Measurements from ENCODE around the gene STAT4. TPM values are rescaled to one million over a fixed set of nuclear protein-coding genes. Genes with fewer than 3 reads are reported as not detected.

STAT4 gene
- polyA plus RNA-seq, 1 of the 3 experiments (the other 2 are of a cell fraction), result 0.12 TPM

DNA sequence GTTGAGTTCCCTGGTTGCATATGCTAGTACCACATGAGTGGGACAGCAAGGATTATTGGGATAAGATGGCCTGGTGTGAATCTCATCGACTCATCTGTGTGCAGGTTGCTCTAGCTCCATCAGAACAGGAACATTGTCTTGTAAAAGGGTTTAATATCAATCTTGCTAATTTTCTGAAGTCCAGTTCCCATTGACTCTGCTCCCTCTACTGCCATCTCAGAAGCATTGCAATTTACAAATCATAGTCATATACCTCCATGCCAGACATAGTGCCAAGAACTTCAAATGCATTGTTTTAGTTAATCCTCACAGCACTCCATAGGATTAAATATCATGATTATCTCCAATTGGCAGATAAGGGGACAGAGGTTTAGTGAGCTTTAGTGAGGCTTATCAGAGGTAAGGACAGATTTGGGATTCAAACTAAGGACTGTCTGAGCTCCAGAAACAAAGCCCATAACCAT is 4.8 kb upstream of the STAT4 start:
- H3K9ac ChIP-seq, result no peak overlapping the region
- no peaks in the 10 kb centered on the region for H3K27me3 ChIP-seq (ENCODE audit: insufficient read depth)
- no peak overlapping the region for H3K4me3 ChIP-seq (ENCODE audit: low read depth in 2 of 2, low read length in 1 of 2)
- POLR2A ChIA-PET, result no interaction called here
- no peaks in the 10 kb centered on the region; a peak in 1 of 4 replicates for H3K4me1 ChIP-seq (ENCODE audit: control insufficient read depth in 1 of 2, insufficient read depth in 2 of 2, low read depth in 1 of 2, low read length in 1 of 2)
- 0% methylated on average over 1 of the region's 1 CpG for WGBS (ENCODE audit: low lambda C conversion rate)
- peak; percentile 72 for TF ChIP-seq RAD21 (IDR thresholded peaks at IDR 0.05; ENCODE audit: low read length)
- TF ChIP-seq SIN3A (IDR thresholded peaks at IDR 0.05; ENCODE audit: borderline replicate concordance, low read depth, low read length), result no peak
- TF ChIP-seq CHD2 (IDR thresholded peaks at IDR 0.05; ENCODE audit: low read length, partially characterized antibody), result no peak
- no peak for TF ChIP-seq TEAD4 (IDR thresholded peaks at IDR 0.05; ENCODE audit: borderline replicate concordance, insufficient read depth)
- TF ChIP-seq CTCF (IDR thresholded peaks at IDR 0.05), result peak; percentile 69
- peak; percentile 76 for TF ChIP-seq SMC3 (IDR thresholded peaks at IDR 0.05; ENCODE audit: low read depth, low read length)
- H3K4me2 ChIP-seq, result no peak overlapping the region
- no peaks in the 10 kb centered on the region for H4K20me1 ChIP-seq (ENCODE audit: insufficient read depth)
- no peak overlapping the region for H3K27ac ChIP-seq (ENCODE audit: low read depth in 2 of 2, low read length in 1 of 2)
- H2AFZ ChIP-seq (ENCODE audit: low read depth), result no peak overlapping the region
- CTCF ChIA-PET, result interaction anchor here (0.6 to 4.3 kb wide), 37 partner anchors 9 to 552 kb away, joined by 3 to 106 read pairs (median 4); no protein-coding TSS in a partner anchor
- no peaks in the 10 kb centered on the region for H3K79me2 ChIP-seq (ENCODE audit: insufficient read depth)
- H3K36me3 ChIP-seq (replicated peaks in 1 of 2; ENCODE audit: control insufficient read depth in 1 of 2, insufficient read depth in 2 of 2, low read length in 1 of 2), result no peaks in the 10 kb centered on the region
- DNase-seq, result peak; percentile 48
- peaks cover 6% of the 10 kb centered on the region for H3F3A ChIP-seq (replicated peaks; ENCODE audit: insufficient read depth)
- no peaks in the 10 kb centered on the region for H3K9me2 ChIP-seq
- H3K9me3 ChIP-seq, result no peaks in the 10 kb centered on the region

- CTCF ChIA-PET, result interaction anchor here (0.9 to 4.3 kb wide), 2 partner anchors 12 to 101 kb away, joined by 3 to 106 read pairs; no protein-coding TSS in a partner anchor
- H3K27ac ChIP-seq (ENCODE audit: low read depth in 2 of 2, low read length in 1 of 2), result no peak overlapping the region
Measured at GRCh38 chr2:191153716-191154115, 2.9 kb upstream of the STAT4 start.

More at GRCh38 chr2:191153716-191154115, 2.9 kb upstream of the STAT4 start:
- Histone ChIP-seq H3K9me3 (no peaks in the 10 kb centered on the region), H3K9ac (no peak overlapping the region), H3K27me3 (ENCODE audit: insufficient read depth) (no peaks in the 10 kb centered on the region), H3K36me3 (replicated peaks in 1 of 2; ENCODE audit: control insufficient read depth in 1 of 2, insufficient read depth in 2 of 2, low read length in 1 of 2) (no peaks in the 10 kb centered on the region), H3K9me2 (no peaks in the 10 kb centered on the region), H3K4me2 (no peak overlapping the region), H4K20me1 (ENCODE audit: insufficient read depth) (no peaks in the 10 kb centered on the region), H3F3A (replicated peaks; ENCODE audit: insufficient read depth) (peaks cover 6% of the 10 kb centered on the region), H3K4me1 (ENCODE audit: control insufficient read depth in 1 of 2, insufficient read depth in 2 of 2, low read depth in 1 of 2, low read length in 1 of 2) (no peaks in the 10 kb centered on the region; a peak in 1 of 4 replicates), H2AFZ (ENCODE audit: low read depth) (no peak overlapping the region), H3K79me2 (ENCODE audit: insufficient read depth) (no peaks in the 10 kb centered on the region), H3K4me3 (ENCODE audit: low read depth in 2 of 2, low read length in 1 of 2) (no peak overlapping the region)
- DNase-seq, result no peak
- POLR2A ChIA-PET, result no interaction called here
- WGBS (ENCODE audit: low lambda C conversion rate), result 90% methylated on average over 2 of the region's 2 CpGs
- TF ChIP-seq TEAD4 (IDR thresholded peaks at IDR 0.05; ENCODE audit: borderline replicate concordance, insufficient read depth), result no peak
- TF ChIP-seq, protein P1, sequence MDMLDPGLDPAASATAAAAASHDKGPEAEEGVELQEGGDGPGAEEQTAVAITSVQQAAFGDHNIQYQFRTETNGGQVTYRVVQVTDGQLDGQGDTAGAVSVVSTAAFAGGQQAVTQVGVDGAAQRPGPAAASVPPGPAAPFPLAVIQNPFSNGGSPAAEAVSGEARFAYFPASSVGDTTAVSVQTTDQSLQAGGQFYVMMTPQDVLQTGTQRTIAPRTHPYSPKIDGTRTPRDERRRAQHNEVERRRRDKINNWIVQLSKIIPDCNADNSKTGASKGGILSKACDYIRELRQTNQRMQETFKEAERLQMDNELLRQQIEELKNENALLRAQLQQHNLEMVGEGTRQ (IDR thresholded peaks at IDR 0.05; ENCODE audit: borderline replicate concordance, low read depth, low read length), result no peak
- TF ChIP-seq, protein P2, sequence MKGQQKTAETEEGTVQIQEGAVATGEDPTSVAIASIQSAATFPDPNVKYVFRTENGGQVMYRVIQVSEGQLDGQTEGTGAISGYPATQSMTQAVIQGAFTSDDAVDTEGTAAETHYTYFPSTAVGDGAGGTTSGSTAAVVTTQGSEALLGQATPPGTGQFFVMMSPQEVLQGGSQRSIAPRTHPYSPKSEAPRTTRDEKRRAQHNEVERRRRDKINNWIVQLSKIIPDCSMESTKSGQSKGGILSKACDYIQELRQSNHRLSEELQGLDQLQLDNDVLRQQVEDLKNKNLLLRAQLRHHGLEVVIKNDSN (IDR thresholded peaks at IDR 0.05; ENCODE audit: borderline replicate concordance, low read depth), result no peak
- no peak for TF ChIP-seq FOXJ3 (CRISPR knock-in tag; IDR thresholded peaks at IDR 0.05)
- no peak for TF ChIP-seq SMC3 (IDR thresholded peaks at IDR 0.05; ENCODE audit: low read depth, low read length)
- TF ChIP-seq RCOR1 (IDR thresholded peaks at IDR 0.05; ENCODE audit: low read length), result no peak
- no peak for TF ChIP-seq TCF12 (IDR thresholded peaks at IDR 0.05)
- TF ChIP-seq RXRA (IDR thresholded peaks at IDR 0.05; ENCODE audit: borderline replicate concordance, low read depth), result no peak
- no peak for TF ChIP-seq JUND (IDR thresholded peaks at IDR 0.05)
- TF ChIP-seq MXI1 (IDR thresholded peaks at IDR 0.05; ENCODE audit: low read depth, low read length), result no peak
- no peak for TF ChIP-seq NRF1 (IDR thresholded peaks at IDR 0.05; ENCODE audit: low read depth, low read length)
- no peak for TF ChIP-seq FOSL2 (IDR thresholded peaks at IDR 0.05; ENCODE audit: borderline replicate concordance, low read depth)
- TF ChIP-seq YY1 (IDR thresholded peaks at IDR 0.05; ENCODE audit: low read depth), result no peak
- TF ChIP-seq CTCF (IDR thresholded peaks at IDR 0.05), result no peak
- no peak for TF ChIP-seq GABPA (IDR thresholded peaks at IDR 0.05; ENCODE audit: low read depth)
